ENCODE results near the gene C11orf68.

Gene C11orf68

GRCh38 chr11:65883786-65884715 lies 34.8 kb downstream of the C11orf68 start:
- H3K4me3 ChIP-seq (ENCODE audit: low read depth, low read length): no peak overlapping the region
- H3K27me3 ChIP-seq: no peaks in the 10 kb centered on the region
- no peak for TF ChIP-seq CTCF (IDR thresholded peaks at IDR 0.05; ENCODE audit: low read depth, low read length)
- H3K4me1 ChIP-seq: no peaks in the 10 kb centered on the region
- DNase-seq: no peak
- peaks cover 35% of the 10 kb centered on the region for H3K36me3 ChIP-seq
- no peaks in the 10 kb centered on the region for H3K9me3 ChIP-seq

- no peak for TF ChIP-seq CTCF (IDR thresholded peaks at IDR 0.05; ENCODE audit: low read depth, low read length)
- Histone ChIP-seq H3K27me3 (no peaks in the 10 kb centered on the region), H3K36me3 (peaks cover 35% of the 10 kb centered on the region), H3K9me3 (no peaks in the 10 kb centered on the region), H3K4me3 (ENCODE audit: low read depth, low read length) (no peak overlapping the region), H3K4me1 (no peaks in the 10 kb centered on the region)
- no peak for DNase-seq
Observed at GRCh38 chr11:65883058-65883761, 35.7 kb downstream of the C11orf68 start.

- no peak overlapping the region for H3K4me3 ChIP-seq (ENCODE audit: low read depth, low read length)
- peaks cover 35% of the 10 kb centered on the region for H3K36me3 ChIP-seq
- no peaks in the 10 kb centered on the region for H3K4me1 ChIP-seq
- DNase-seq: no peak
- no peak for TF ChIP-seq CTCF (IDR thresholded peaks at IDR 0.05; ENCODE audit: low read depth, low read length)
- H3K9me3 ChIP-seq: no peaks in the 10 kb centered on the region
- H3K27me3 ChIP-seq: no peaks in the 10 kb centered on the region
Observed at GRCh38 chr11:65882120-65883057, 36.5 kb downstream of the C11orf68 start.

GRCh38 chr11:65880844-65881421 lies 37.9 kb downstream of the C11orf68 start:
- Histone ChIP-seq H3K27me3 (no peaks in the 10 kb centered on the region), H3K36me3 (peaks cover 28% of the 10 kb centered on the region), H3K9me3 (no peaks in the 10 kb centered on the region), H3K4me1 (no peaks in the 10 kb centered on the region), H3K4me3 (ENCODE audit: low read depth, low read length) (no peak overlapping the region)
- no peak for TF ChIP-seq CTCF (IDR thresholded peaks at IDR 0.05; ENCODE audit: low read depth, low read length)
- no peak for DNase-seq

- H3K9me3 ChIP-seq: no peaks in the 10 kb centered on the region
- DNase-seq: no peak
- no peak for TF ChIP-seq CTCF (IDR thresholded peaks at IDR 0.05; ENCODE audit: low read depth, low read length)
- peaks cover 20% of the 10 kb centered on the region for H3K36me3 ChIP-seq
- no peak overlapping the region for H3K4me3 ChIP-seq (ENCODE audit: low read depth, low read length)
- H3K4me1 ChIP-seq: no peaks in the 10 kb centered on the region
- H3K27me3 ChIP-seq: no peaks in the 10 kb centered on the region
Observed at GRCh38 chr11:65880027-65880426, 38.8 kb downstream of the C11orf68 start.
